GM23338 (cell line): ENCODE measurements around the gene TRAIP.

Experiments
- CREB1 ChIP-seq: fragments of 250-450 bp; sonication (Bioruptor Pico); IDR thresholded peaks from 2 replicates; pipeline ENCODE4 v1.5.0; 2020; ENCODE audit warnings: low read depth, mild to moderate bottlenecking, moderate library complexity
- CTCF ChIP-seq, 2 experiments: fragments of 200-600 bp in 1 of 2; sonication (generic) in 1 of 2; conservative IDR thresholded peaks; 2 replicates each; pipeline versions ENCODE4 v1.5.1 to v1.6.1; 2016 to 2017; ENCODE audit warnings: antibody characterized with exemption in 2 of 2, low read depth in 2 of 2, mild to moderate bottlenecking in 2 of 2, moderate library complexity in 1 of 2
- EZH2 ChIP-seq: fragments of 200-600 bp; sonication (generic); IDR thresholded peaks from one replicate; pipeline ENCODE4 v1.8.0; 2017; ENCODE audit warnings: antibody characterized with exemption, mild to moderate bottlenecking, low read depth; ENCODE audit not compliant: unreplicated experiment
- EZH2phosphoT487 ChIP-seq: fragments of 200-600 bp; sonication (generic); IDR thresholded peaks from one replicate; pipeline ENCODE4 v1.8.1; 2018; ENCODE audit warnings: antibody characterized with exemption; ENCODE audit not compliant: unreplicated experiment
- NANOG ChIP-seq: IDR thresholded peaks from 2 replicates; pipeline ENCODE4 v1.6.1; 2016; ENCODE audit warnings: antibody characterized with exemption, borderline replicate concordance
- POLR2AphosphoS5 ChIP-seq: IDR thresholded peaks from 2 replicates; pipeline ENCODE4 v1.6.1; 2016; ENCODE audit warnings: antibody characterized with exemption, low read depth
- REST ChIP-seq: IDR thresholded peaks from one replicate; pipeline ENCODE4 v1.6.1; 2018; ENCODE audit warnings: antibody characterized with exemption; ENCODE audit not compliant: unreplicated experiment

- TF ChIP-seq REST (no peak), CTCF (conservative IDR thresholded peaks at IDR 0.05; ENCODE audit: low read depth in 2 of 2) (no peak), EZH2 (no peak), POLR2AphosphoS5 (no peak), EZH2phosphoT487 (no peak), CREB1 (CRISPR knock-in tag) (no peak), NANOG (no peak)
Measured at GRCh38 chr3:49792371-49793150, 63.8 kb downstream of the TRAIP start.
